GM12864 (cell line): ENCODE results near the gene SMG6.
"Not testable (repeated sequence)": the region's sequence is repeated elsewhere in the genome, so short reads cannot be mapped to it uniquely, and the experiment has no call there.

ENCODE experiments used
- DNase-seq: peaks from one replicate; pipeline ENCODE4 v3.0.0-alpha.2; 2011; ENCODE audit warnings: low read depth
- H3K4me3 ChIP-seq: 2 replicates; pipeline ENCODE4 v1.5.1; 2011; ENCODE audit warnings: mild to moderate bottlenecking, low read depth, low read length, control low read depth
- TF ChIP-seq, protein P1 (sequence below): IDR thresholded peaks from 2 replicates; pipeline ENCODE4 v1.5.1; 2011; ENCODE audit warnings: low read depth, mild to moderate bottlenecking, moderate library complexity, low read length, control low read depth, inconsistent platforms; ENCODE audit errors: missing control alignments

SMG6 gene

DNA sequence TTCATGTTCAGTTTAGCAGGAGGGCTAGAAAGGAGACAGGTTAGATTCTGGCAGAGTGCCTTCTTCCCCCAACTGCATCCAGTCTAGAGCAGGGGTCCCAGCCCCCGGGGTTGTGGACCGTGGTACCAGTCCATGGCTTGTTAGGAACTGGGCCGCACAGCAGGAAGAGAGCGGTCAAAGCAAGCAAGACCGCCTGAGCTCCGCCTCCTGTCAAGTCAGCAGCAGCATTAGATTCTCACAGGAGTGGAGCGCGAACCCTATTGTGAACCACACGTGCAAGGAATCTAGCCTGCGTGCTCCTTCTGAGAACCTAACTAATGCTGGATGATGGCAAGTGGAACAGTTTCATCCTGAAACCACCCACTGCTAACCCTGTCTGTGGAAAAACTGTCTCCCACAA is 153.7 kb downstream of the SMG6 start:
- TF ChIP-seq, protein P1, sequence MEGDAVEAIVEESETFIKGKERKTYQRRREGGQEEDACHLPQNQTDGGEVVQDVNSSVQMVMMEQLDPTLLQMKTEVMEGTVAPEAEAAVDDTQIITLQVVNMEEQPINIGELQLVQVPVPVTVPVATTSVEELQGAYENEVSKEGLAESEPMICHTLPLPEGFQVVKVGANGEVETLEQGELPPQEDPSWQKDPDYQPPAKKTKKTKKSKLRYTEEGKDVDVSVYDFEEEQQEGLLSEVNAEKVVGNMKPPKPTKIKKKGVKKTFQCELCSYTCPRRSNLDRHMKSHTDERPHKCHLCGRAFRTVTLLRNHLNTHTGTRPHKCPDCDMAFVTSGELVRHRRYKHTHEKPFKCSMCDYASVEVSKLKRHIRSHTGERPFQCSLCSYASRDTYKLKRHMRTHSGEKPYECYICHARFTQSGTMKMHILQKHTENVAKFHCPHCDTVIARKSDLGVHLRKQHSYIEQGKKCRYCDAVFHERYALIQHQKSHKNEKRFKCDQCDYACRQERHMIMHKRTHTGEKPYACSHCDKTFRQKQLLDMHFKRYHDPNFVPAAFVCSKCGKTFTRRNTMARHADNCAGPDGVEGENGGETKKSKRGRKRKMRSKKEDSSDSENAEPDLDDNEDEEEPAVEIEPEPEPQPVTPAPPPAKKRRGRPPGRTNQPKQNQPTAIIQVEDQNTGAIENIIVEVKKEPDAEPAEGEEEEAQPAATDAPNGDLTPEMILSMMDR = no peak
- H3K4me3 ChIP-seq = no peak overlapping the region
- no peak for DNase-seq

DNA sequence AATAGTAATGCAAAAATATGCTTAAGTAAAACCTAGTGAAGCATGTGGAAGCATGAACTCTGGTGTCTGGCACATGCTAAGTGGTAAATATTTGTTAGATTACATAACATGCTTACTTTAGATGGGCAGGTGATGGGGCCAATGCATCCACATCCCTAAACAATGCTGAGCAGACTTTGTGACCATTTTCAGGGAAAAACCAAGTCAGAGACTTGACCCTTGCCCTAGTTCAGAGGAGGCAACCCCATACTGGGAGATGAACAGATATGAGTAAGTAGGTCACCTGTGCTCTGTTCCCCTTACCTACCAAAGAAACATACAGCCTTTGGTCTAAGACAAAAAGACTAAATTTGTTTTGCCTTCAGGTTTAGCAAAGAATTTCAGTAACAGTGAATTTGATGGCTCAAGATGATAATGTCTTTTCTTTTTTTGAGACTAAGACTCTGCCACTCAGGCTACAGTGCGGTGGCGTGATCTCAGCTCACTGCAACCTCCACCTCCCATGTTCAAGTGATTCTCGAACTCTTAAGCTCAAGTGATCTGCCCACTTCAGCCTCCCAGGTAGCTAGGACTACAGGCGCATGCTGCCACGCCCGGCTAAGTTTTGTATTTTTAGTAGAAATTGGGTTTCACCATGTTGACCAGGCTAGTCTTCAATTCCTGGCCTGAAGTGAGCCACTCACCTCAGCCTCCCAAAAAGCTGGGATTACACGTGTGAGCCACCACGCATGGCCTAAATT is 157.3 kb downstream of the SMG6 start:
- no peak for DNase-seq
- no peak overlapping the region for H3K4me3 ChIP-seq
- TF ChIP-seq, protein P1 = no peak

DNA sequence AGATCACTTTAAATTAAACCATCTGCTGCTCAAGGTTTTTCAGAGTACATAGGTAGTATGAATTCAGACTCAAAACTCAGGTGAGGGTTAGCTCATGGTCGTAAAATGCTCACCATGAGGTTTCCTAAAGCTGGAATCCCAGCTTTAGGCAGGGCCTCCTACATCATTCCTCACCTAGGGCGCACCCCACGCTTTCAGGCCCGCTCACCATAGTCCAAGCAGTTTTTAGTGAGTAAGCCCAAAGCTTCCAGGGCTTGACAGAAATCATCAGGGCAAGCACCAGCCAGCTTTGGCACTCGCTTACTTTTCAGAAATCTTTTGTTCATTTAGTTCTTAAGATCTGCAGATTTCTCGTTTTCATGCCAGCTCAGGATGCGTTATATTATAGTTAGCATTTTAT is 158.9 kb downstream of the SMG6 start:
- TF ChIP-seq, protein P1 = no peak
- DNase-seq = no peak
- H3K4me3 ChIP-seq = no peak overlapping the region

DNA sequence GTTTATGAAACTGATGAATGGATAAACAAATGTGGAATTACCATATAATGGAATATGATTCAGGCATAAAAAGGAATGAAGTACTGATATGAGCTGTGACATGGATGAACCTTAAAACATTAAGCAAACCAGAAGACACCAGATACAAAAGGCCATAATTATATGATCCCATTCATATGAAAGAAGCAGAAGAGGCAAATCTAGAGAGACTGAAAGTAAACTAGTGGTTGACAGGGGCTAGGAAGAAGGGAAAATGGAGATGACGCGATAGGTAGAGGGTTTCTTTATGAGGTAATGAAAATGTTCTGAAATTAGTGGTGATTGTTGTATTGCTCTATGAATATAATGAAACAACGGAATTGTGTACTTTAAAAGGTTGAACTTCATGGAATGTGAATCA is 160.3 kb downstream of the SMG6 start:
- no peak for DNase-seq
- TF ChIP-seq, protein P1 = no peak
- no peak overlapping the region for H3K4me3 ChIP-seq

DNA sequence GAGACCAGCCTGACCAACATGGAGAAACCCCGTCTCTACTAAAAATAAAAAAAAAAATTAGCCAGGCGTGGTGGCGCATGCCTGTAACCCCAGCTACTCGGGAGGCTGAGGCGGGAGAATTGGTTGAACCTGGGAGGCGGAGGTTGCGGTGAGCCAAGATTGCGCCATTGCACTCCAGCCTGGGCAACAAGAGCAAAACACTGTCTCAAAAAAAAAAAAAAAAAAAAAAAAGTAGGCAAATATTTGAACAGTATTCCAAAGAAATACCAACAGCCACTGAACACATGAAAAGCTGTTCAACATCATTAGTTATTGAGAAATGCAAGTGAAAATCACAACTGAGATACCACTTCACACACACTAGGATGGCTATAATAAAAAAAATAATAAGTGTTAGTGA is 160.9 kb downstream of the SMG6 start:
- not testable (repeated sequence) for H3K4me3 ChIP-seq, DNase-seq

DNA sequence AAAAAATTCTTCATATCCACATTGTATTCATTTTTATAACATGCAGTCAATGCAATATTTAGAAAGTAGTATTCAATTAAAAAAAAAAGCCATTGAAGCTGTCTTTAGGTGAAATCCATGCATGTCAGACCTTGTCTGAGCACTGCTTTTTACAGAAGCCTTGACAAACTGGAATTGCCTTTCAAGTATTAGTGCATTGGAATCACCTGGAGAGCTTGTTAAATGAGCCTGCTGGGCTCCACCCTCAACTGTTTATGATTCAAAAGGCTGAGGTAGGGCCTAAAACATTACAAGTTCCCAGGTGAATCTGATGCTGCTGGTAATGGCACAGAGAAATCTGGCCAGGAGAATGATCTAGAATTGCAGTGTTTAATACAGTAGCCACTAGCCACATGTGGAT is 162.9 kb downstream of the SMG6 start:
- no peak for DNase-seq
- H3K4me3 ChIP-seq = no peak overlapping the region
- TF ChIP-seq, protein P1 = no peak

DNA sequence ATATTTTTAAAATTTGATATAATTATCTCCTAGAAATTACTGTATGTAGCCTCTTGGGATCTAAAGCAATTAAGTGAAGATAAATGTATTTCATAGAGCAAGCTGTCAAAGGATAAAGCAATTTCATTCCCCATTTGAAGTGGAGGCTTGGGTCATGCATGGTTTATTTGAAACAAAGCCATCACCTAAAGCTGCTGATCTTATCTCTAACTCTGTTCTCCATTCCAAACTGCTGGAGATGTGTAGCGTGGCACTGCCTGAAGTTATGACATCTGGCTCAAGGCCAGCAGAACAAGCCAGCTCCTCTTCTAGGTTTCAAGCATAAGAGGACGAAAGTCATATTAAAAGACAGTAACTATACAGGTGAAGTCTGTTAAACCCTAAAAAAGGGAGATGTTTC is 164.8 kb downstream of the SMG6 start:
- TF ChIP-seq, protein P1 = no peak
- DNase-seq = no peak
- no peak overlapping the region for H3K4me3 ChIP-seq
